DOHH2 (cell line): Measurements from ENCODE around the gene SBNO2.

Experiments used
- H3F3A ChIP-seq: fragments of 200-600 bp; sonication (generic), shearing (Covaris generic); 2 replicates; pipeline ENCODE4 v1.6.0; 2016; ENCODE audit warnings: antibody characterized with exemption, mild to moderate bottlenecking; ENCODE audit not compliant: control insufficient read depth, insufficient read depth
- H3K27ac ChIP-seq: fragments of 200-600 bp; sonication (generic); 2 replicates; pipeline ENCODE4 v1.5.1; 2014; ENCODE audit warnings: low read depth, mild to moderate bottlenecking, low read length, moderate library complexity
- H3K27me3 ChIP-seq: fragments of 200-600 bp; sonication (generic); 2 replicates; pipeline ENCODE4 v1.6.1; 2014; ENCODE audit warnings: mild to moderate bottlenecking, low read length, mixed read lengths; ENCODE audit not compliant: control insufficient read depth
- H3K36me3 ChIP-seq: fragments of 200-600 bp; sonication (generic); 2 replicates; pipeline ENCODE4 v1.6.1; 2014; ENCODE audit warnings: mild to moderate bottlenecking, low read length, moderate library complexity, mixed read lengths; ENCODE audit not compliant: control insufficient read depth
- H3K4me1 ChIP-seq: fragments of 200-600 bp; sonication (generic); 2 replicates; pipeline ENCODE4 v1.6.1; 2014; ENCODE audit warnings: mild to moderate bottlenecking, low read length, mixed read lengths; ENCODE audit not compliant: control insufficient read depth
- H3K4me2 ChIP-seq: fragments of 200-600 bp; sonication (generic); 2 replicates; pipeline ENCODE4 v1.6.0; 2014; ENCODE audit warnings: mild to moderate bottlenecking, low read length, moderate library complexity
- H3K4me3 ChIP-seq: fragments of 200-600 bp; sonication (generic); 2 replicates; pipeline ENCODE4 v1.5.1; 2014; ENCODE audit warnings: mild to moderate bottlenecking, low read length, mixed read lengths
- H3K79me2 ChIP-seq: fragments of 200-600 bp; sonication (generic); 2 replicates; pipeline ENCODE4 v1.6.1; 2014; ENCODE audit warnings: mild to moderate bottlenecking, low read length, mixed read lengths; ENCODE audit not compliant: control insufficient read depth
- H3K9me2 ChIP-seq: fragments of 200-600 bp; sonication (generic); replicated peaks from 2 replicates; pipeline ENCODE4 v1.6.1; 2014; ENCODE audit warnings: mild to moderate bottlenecking, low read length, mixed read lengths; ENCODE audit not compliant: control insufficient read depth
- H3K9me3 ChIP-seq: fragments of 200-600 bp; sonication (generic); 2 replicates; pipeline ENCODE4 v1.6.1; 2014; ENCODE audit warnings: antibody characterized with exemption, low read length, mixed read lengths; ENCODE audit not compliant: control insufficient read depth, insufficient read depth
- H4K20me1 ChIP-seq: fragments of 200-600 bp; sonication (generic); 2 replicates; pipeline ENCODE4 v1.6.0; 2014; ENCODE audit warnings: low read depth, mild to moderate bottlenecking, antibody characterized with exemption, low read length, moderate library complexity; ENCODE audit not compliant: control insufficient read depth, insufficient read depth
- CTCF ChIP-seq: fragments of 200-600 bp; sonication (generic); IDR thresholded peaks from one replicate; pipeline ENCODE4 v1.5.1; 2014; ENCODE audit warnings: antibody characterized with exemption, mild to moderate bottlenecking, low read depth, low read length; ENCODE audit not compliant: poor library complexity, severe bottlenecking
- EZH2phosphoT487 ChIP-seq: fragments of 200-600 bp; sonication (generic); IDR thresholded peaks from 2 replicates; pipeline ENCODE4 v1.6.1; 2017; ENCODE audit warnings: borderline replicate concordance, mild to moderate bottlenecking, antibody characterized with exemption, low read length, moderate library complexity, mixed read lengths

Gene SBNO2

GRCh38 chr19:1076046-1076386 lies 98.1 kb downstream of the SBNO2 start:
- H3K79me2 ChIP-seq, result peaks cover 45% of the 10 kb centered on the region

GRCh38 chr19:1074544-1075283 lies 99.4 kb downstream of the SBNO2 start:
- H3K36me3 ChIP-seq, result peaks cover 61% of the 10 kb centered on the region

More at GRCh38 chr19:1076046-1076386, 98.1 kb downstream of the SBNO2 start:
- Histone ChIP-seq H3K9me3 (no peaks in the 10 kb centered on the region), H3K36me3 (peaks cover 68% of the 10 kb centered on the region), H3K4me3 (peak overlapping the region; percentile 75; the same call in 1 of the 2 replicates), H3F3A (peaks cover 26% of the 10 kb centered on the region), H4K20me1 (no peaks in the 10 kb centered on the region), H3K4me2 (peak overlapping the region; percentile 98), H3K9me2 (no peaks in the 10 kb centered on the region), H3K4me1 (peaks cover 50% of the 10 kb centered on the region), H3K27ac (peak overlapping the region; percentile 89), H3K27me3 (no peaks in the 10 kb centered on the region)
- TF ChIP-seq EZH2phosphoT487, result no peak
- TF ChIP-seq CTCF, result no peak

GRCh38 chr19:1073956-1074517 lies 100.0 kb downstream of the SBNO2 start:
- Histone ChIP-seq H3K4me2 (peak overlapping the region; percentile 70), H3K79me2 (peaks cover 63% of the 10 kb centered on the region), H4K20me1 (no peaks in the 10 kb centered on the region), H3K27ac (peak overlapping the region; percentile 64), H3K4me3 (peak overlapping the region; percentile 65), H3K27me3 (no peaks in the 10 kb centered on the region), H3K9me2 (no peaks in the 10 kb centered on the region), H3K36me3 (peaks cover 60% of the 10 kb centered on the region), H3F3A (peaks cover 28% of the 10 kb centered on the region), H3K9me3 (no peaks in the 10 kb centered on the region), H3K4me1 (peaks cover 60% of the 10 kb centered on the region)
- no peak for TF ChIP-seq CTCF
- no peak for TF ChIP-seq EZH2phosphoT487

More at GRCh38 chr19:1074544-1075283, 99.4 kb downstream of the SBNO2 start:
- no peaks in the 10 kb centered on the region for H3K27me3 ChIP-seq
- peak overlapping the region; percentile 89 for H3K27ac ChIP-seq
- TF ChIP-seq EZH2phosphoT487 (no peak), CTCF (no peak)
- H3K4me2 ChIP-seq, result peak overlapping the region; percentile 98
- H3F3A ChIP-seq, result peaks cover 28% of the 10 kb centered on the region
- H4K20me1 ChIP-seq, result no peaks in the 10 kb centered on the region
- peaks cover 57% of the 10 kb centered on the region for H3K79me2 ChIP-seq
- peak overlapping the region; percentile 75 for H3K4me3 ChIP-seq
- H3K9me2 ChIP-seq, result no peaks in the 10 kb centered on the region
- no peaks in the 10 kb centered on the region for H3K9me3 ChIP-seq
- peaks cover 53% of the 10 kb centered on the region for H3K4me1 ChIP-seq
